Keratinocyte (primary cell): ENCODE measurements around the gene PLCH2.

Source experiments
- CTCF ChIP-seq, 3 experiments: IDR thresholded peaks in 1 of 3; conservative IDR thresholded peaks in 1 of 3; optimal IDR thresholded peaks in 1 of 3; 2 replicates in 2 of 3; 3 replicates in 1 of 3; pipeline versions ENCODE3 to v1.5.1; 2011; ENCODE audit warnings: low read length in 3 of 3, mild to moderate bottlenecking in 3 of 3, moderate library complexity in 2 of 3, control low read depth in 1 of 3, inconsistent platforms in 1 of 3; ENCODE audit not compliant: insufficient read depth in 2 of 3; ENCODE audit errors: extremely low read depth in 1 of 3
- EZH2 ChIP-seq: IDR thresholded peaks from one replicate; pipeline ENCODE4 v1.6.1; 2012; ENCODE audit warnings: inconsistent platforms, mild to moderate bottlenecking, low read length, moderate library complexity

GRCh38 chr1:2430592-2430973 is 45.5 kb upstream of the PLCH2 start:
- TF ChIP-seq CTCF (optimal IDR thresholded peaks at IDR 0.05 in 1 of 3, IDR thresholded peaks at IDR 0.05 in 1 of 3, conservative IDR thresholded peaks at IDR 0.05 in 1 of 3; ENCODE audit: extremely low read depth in 1 of 3, insufficient read depth in 2 of 3, low read length in 3 of 3) (no peak), EZH2 (no peak)
